Transverse colon (tissue), 4 donors: ENCODE results near the gene AGAP5.

Experiments
- CTCF ChIP-seq, 5 experiments: fragments of 200-600 bp in 3 of 5; fragments of 450-650 bp in 2 of 5; sonication (generic) in 3 of 5; IDR thresholded peaks; 1 replicate in 2 of 5; 2 replicates in 3 of 5; pipeline ENCODE4 v1.5.1; 2016 to 2017; ENCODE audit warnings: antibody characterized with exemption in 5 of 5, inconsistent platforms in 3 of 5, mild to moderate bottlenecking in 2 of 5, moderate library complexity in 1 of 5
- POLR2A ChIP-seq: fragments of 450-650 bp; IDR thresholded peaks from one replicate; pipeline ENCODE4 v1.6.1; 2016; ENCODE audit warnings: antibody characterized with exemption, mild to moderate bottlenecking, moderate library complexity
- POLR2AphosphoS5 ChIP-seq, 3 donors: sonication (generic); formaldehyde crosslinking; IDR thresholded peaks; one replicate each; pipeline ENCODE4 v1.6.1; 2016; ENCODE audit warnings: antibody characterized with exemption in 3 of 3

- TF ChIP-seq CTCF (IDR thresholded peaks at IDR 0.05) (no peak), POLR2AphosphoS5 (IDR thresholded peaks at IDR 0.05) (no peak), POLR2A (no peak)
Measured at GRCh38 chr10:73732426-73732825, 34.5 kb upstream of the AGAP5 start.
